HepG2 (cell line): ENCODE data around the gene RRP12. TPM values are rescaled to one million over a fixed set of nuclear protein-coding genes. Genes with fewer than 3 reads are reported as not detected.

Experiments used
- ATRX ChIP-seq: sonication (generic); formaldehyde crosslinking; IDR thresholded peaks from 2 replicates; pipeline ENCODE4 v1.4.0; 2020; ENCODE audit warnings: missing genetic modification reagents, borderline replicate concordance
- CAMTA2 ChIP-seq: sonication (generic); formaldehyde crosslinking; IDR thresholded peaks from 2 replicates; pipeline ENCODE4 v1.4.0; 2020; ENCODE audit warnings: mild to moderate bottlenecking, missing genetic modification reagents, borderline replicate concordance
- CEBPG ChIP-seq: IDR thresholded peaks from 2 replicates; pipeline ENCODE4 v1.6.1; 2016
- DPF2 ChIP-seq: sonication (generic); formaldehyde crosslinking; IDR thresholded peaks from 2 replicates; pipeline ENCODE4 v1.4.0; 2020; ENCODE audit warnings: mild to moderate bottlenecking, low read depth, missing genetic modification reagents, borderline replicate concordance
- ELF4 ChIP-seq: sonication (generic); formaldehyde crosslinking; IDR thresholded peaks from 2 replicates; pipeline ENCODE4 v1.5.0; 2020; ENCODE audit warnings: missing genetic modification reagents, mild to moderate bottlenecking, moderate library complexity, borderline replicate concordance
- FOXK1 ChIP-seq: sonication (generic); formaldehyde crosslinking; IDR thresholded peaks from 2 replicates; pipeline ENCODE4 v1.4.0; 2020; ENCODE audit warnings: low read depth, missing genetic modification reagents, borderline replicate concordance
- HCFC1 ChIP-seq: fragments of 150-350 bp; IDR thresholded peaks from 2 replicates; pipeline ENCODE4 v1.6.1; 2014; ENCODE audit warnings: low read depth, low read length
- HMGXB4 ChIP-seq, 2 experiments: sonication (generic) in 1 of 2; formaldehyde crosslinking in 1 of 2; IDR thresholded peaks; 2 replicates each; pipeline versions ENCODE4 v1.4.0 to v1.6.1; 2018 to 2020; ENCODE audit warnings: missing genetic modification reagents in 2 of 2, borderline replicate concordance in 1 of 2, low read depth in 1 of 2, mild to moderate bottlenecking in 1 of 2, missing biosample characterization in 1 of 2
- HNF4G ChIP-seq, 2 experiments: sonication (generic) in 1 of 2; formaldehyde crosslinking in 1 of 2; IDR thresholded peaks; 2 replicates each; pipeline versions ENCODE4 v1.4.0 to v1.6.1; 2011 to 2020; ENCODE audit warnings: borderline replicate concordance in 2 of 2, low read depth in 2 of 2, mild to moderate bottlenecking in 2 of 2, low read length in 1 of 2, missing genetic modification reagents in 1 of 2, moderate library complexity in 1 of 2
- HNRNPL ChIP-seq: fragments of 200-400 bp; formaldehyde crosslinking; IDR thresholded peaks from 2 replicates; pipeline ENCODE4 v1.6.1; 2017; ENCODE audit warnings: mild to moderate bottlenecking, low read depth, low read length
- HOXA5 ChIP-seq: sonication (generic); formaldehyde crosslinking; IDR thresholded peaks from 2 replicates; pipeline ENCODE4 v1.4.0; 2020; ENCODE audit warnings: missing genetic modification reagents
- KDM1A ChIP-seq: IDR thresholded peaks from 2 replicates; pipeline ENCODE4 v1.6.1; 2016; ENCODE audit warnings: missing compliant biosample characterization
- KLF6 ChIP-seq: IDR thresholded peaks from 2 replicates; pipeline ENCODE4 v1.8.0; 2016; ENCODE audit warnings: missing biosample characterization, missing genetic modification reagents
- MTA1 ChIP-seq: sonication (generic); formaldehyde crosslinking; IDR thresholded peaks from 2 replicates; pipeline ENCODE4 v1.4.0; 2020; ENCODE audit warnings: missing genetic modification reagents, mild to moderate bottlenecking, borderline replicate concordance
- MZF1 ChIP-seq: sonication (generic); formaldehyde crosslinking; IDR thresholded peaks from 2 replicates; pipeline ENCODE4 v1.8.1; 2023; ENCODE audit warnings: mild to moderate bottlenecking, missing genetic modification reagents, borderline replicate concordance
- NFE2L1 ChIP-seq: sonication (generic); formaldehyde crosslinking; IDR thresholded peaks from 2 replicates; pipeline ENCODE4 v1.4.0; 2020; ENCODE audit warnings: missing genetic modification reagents, mild to moderate bottlenecking, borderline replicate concordance
- NONO ChIP-seq, 2 experiments: fragments of 450-650 bp in 1 of 2; sonication (generic) in 1 of 2; formaldehyde crosslinking in 1 of 2; IDR thresholded peaks in 1 of 2; conservative IDR thresholded peaks in 1 of 2; 2 replicates each; pipeline versions ENCODE4 v1.6.1 to v1.8.0; 2017 to 2022; ENCODE audit warnings: mild to moderate bottlenecking in 1 of 2, missing genetic modification reagents in 1 of 2, moderate library complexity in 1 of 2
- RXRB ChIP-seq: IDR thresholded peaks from 2 replicates; pipeline ENCODE4 v1.6.1; 2016; ENCODE audit warnings: borderline replicate concordance, missing genetic modification reagents, missing compliant biosample characterization
- SMYD3 ChIP-seq: sonication (generic); formaldehyde crosslinking; IDR thresholded peaks from 2 replicates; pipeline ENCODE4 v1.8.1; 2023; ENCODE audit warnings: mild to moderate bottlenecking, missing genetic modification reagents
- SOX6 ChIP-seq, 2 experiments: fragments of 450-650 bp in 1 of 2; sonication (generic) in 1 of 2; formaldehyde crosslinking in 1 of 2; IDR thresholded peaks; 2 replicates each; pipeline versions ENCODE4 v1.4.0 to v1.6.1; 2017 to 2020; ENCODE audit warnings: antibody characterized with exemption in 1 of 2, mild to moderate bottlenecking in 1 of 2, missing genetic modification reagents in 1 of 2
- SP2 ChIP-seq: sonication (generic); formaldehyde crosslinking; IDR thresholded peaks from 2 replicates; pipeline ENCODE4 v1.5.1; 2020; ENCODE audit warnings: mild to moderate bottlenecking, missing genetic modification reagents
- ZBTB8A ChIP-seq: sonication (generic); formaldehyde crosslinking; IDR thresholded peaks from 2 replicates; pipeline ENCODE4 v1.4.0; 2020; ENCODE audit warnings: mild to moderate bottlenecking, low read depth, missing genetic modification reagents, borderline replicate concordance
- ZNF124 ChIP-seq: sonication (generic); formaldehyde crosslinking; IDR thresholded peaks from 2 replicates; pipeline ENCODE4 v1.4.0; 2020; ENCODE audit warnings: missing genetic modification reagents
- ZNF20 ChIP-seq: sonication (generic); formaldehyde crosslinking; IDR thresholded peaks from 2 replicates; pipeline ENCODE4 v1.4.0; 2020; ENCODE audit warnings: mild to moderate bottlenecking, moderate library complexity, missing genetic modification reagents
- ZNF234 ChIP-seq: sonication (generic); formaldehyde crosslinking; conservative IDR thresholded peaks from 2 replicates; pipeline ENCODE4 v1.5.1; 2020; ENCODE audit warnings: mild to moderate bottlenecking, missing genetic modification reagents
- ZNF570 ChIP-seq: sonication (generic); formaldehyde crosslinking; IDR thresholded peaks from 2 replicates; pipeline ENCODE4 v1.4.0; 2020; ENCODE audit warnings: mild to moderate bottlenecking, missing genetic modification reagents, borderline replicate concordance
- ZNF672 ChIP-seq: sonication (generic); formaldehyde crosslinking; IDR thresholded peaks from 2 replicates; pipeline ENCODE4 v1.8.1; 2022; ENCODE audit warnings: missing genetic modification reagents
- ZNF678 ChIP-seq: sonication (generic); formaldehyde crosslinking; IDR thresholded peaks from 2 replicates; pipeline ENCODE4 v1.4.0; 2020; ENCODE audit warnings: mild to moderate bottlenecking, missing genetic modification reagents
- ZNF713 ChIP-seq: sonication (generic); formaldehyde crosslinking; IDR thresholded peaks from 2 replicates; pipeline ENCODE4 v1.4.0; 2020; ENCODE audit warnings: mild to moderate bottlenecking, missing genetic modification reagents
- ZSCAN12 ChIP-seq: sonication (generic); formaldehyde crosslinking; IDR thresholded peaks from 2 replicates; pipeline ENCODE4 v1.9.0; 2021; ENCODE audit warnings: mild to moderate bottlenecking, missing genetic modification reagents
- polyA plus RNA-seq, 8 experiments: library from polyadenylated mRNA; depleted of rRNA in 3 of 8; stranded (reverse) in 7 of 8; unstranded in 1 of 8; fragments of >200 nt; fragmentation: Illumina TruSeq in 4 of 8; extraction: Trizol in 4 of 8; gene quantifications; 2 replicates each; pipeline versions ENCODE4 v1.2.1 to v1.2.3, GENCODE V29; 2011 to 2016; ENCODE audit warnings: low read depth in 4 of 8, missing spikeins in 1 of 8, mixed read lengths in 1 of 8; ENCODE audit not compliant: insufficient read depth in 1 of 8
- total RNA-seq, 5 experiments: library from RNA; depleted of rRNA; stranded (reverse); fragments of >200 nt; fragmentation: Illumina TruSeq; extraction: Trizol; gene quantifications; 2 replicates each; pipeline ENCODE4 v1.2.3, GENCODE V29; 2016; ENCODE audit warnings: low read depth in 1 of 5

The RRP12 gene
- total and polyA plus RNA-seq, 2 of the 13 experiments (the other 11 are each of a cell fraction or from before 2014, with no cell fraction given): 13.2 to 39.4 TPM

- TF ChIP-seq HNF4G (IDR thresholded peaks at IDR 0.05; ENCODE audit: borderline replicate concordance, low read depth, low read length): no peak
- no peak for TF ChIP-seq HNF4G (CRISPR knock-in tag; IDR thresholded peaks at IDR 0.05; ENCODE audit: borderline replicate concordance, low read depth)
- TF ChIP-seq ATRX (CRISPR knock-in tag): no peak
- TF ChIP-seq ZNF20: 0 out of 2 replicates have a peak, but pooled peaks have one; percentile 35
- no peak for TF ChIP-seq DPF2 (CRISPR knock-in tag)
- no peak for TF ChIP-seq ELF4 (CRISPR knock-in tag)
- no peak for TF ChIP-seq NONO (IDR thresholded peaks at IDR 0.05)
- TF ChIP-seq NONO (CRISPR knock-in tag; conservative IDR thresholded peaks at IDR 0.05): peak; percentile 62; the same call in 1 of the 2 replicates
- no peak for TF ChIP-seq CAMTA2 (CRISPR knock-in tag)
- no peak for TF ChIP-seq HCFC1
- peak; percentile 15; the same call in 1 of the 2 replicates for TF ChIP-seq CEBPG (CRISPR knock-in tag)
- no peak for TF ChIP-seq ZNF678
- TF ChIP-seq ZNF570 (CRISPR knock-in tag): no peak
- TF ChIP-seq NFE2L1: no peak
- no peak for TF ChIP-seq ZNF672 (CRISPR knock-in tag)
- no peak for TF ChIP-seq ZBTB8A (CRISPR knock-in tag)
- TF ChIP-seq SMYD3 (CRISPR knock-in tag): no peak
- TF ChIP-seq SP2: no peak
- no peak for TF ChIP-seq ZNF713 (CRISPR knock-in tag)
- no peak for TF ChIP-seq FOXK1 (CRISPR knock-in tag)
- TF ChIP-seq KDM1A (CRISPR knock-in tag): peak; percentile 98
- TF ChIP-seq MZF1 (CRISPR knock-in tag): no peak
- no peak for TF ChIP-seq ZSCAN12 (CRISPR knock-in tag)
- no peak for TF ChIP-seq ZNF124 (CRISPR knock-in tag)
- TF ChIP-seq HMGXB4 (CRISPR knock-in tag; IDR thresholded peaks at IDR 0.05; ENCODE audit: borderline replicate concordance in 1 of 2, low read depth in 1 of 2): peak; percentile 86 to 88; a peak in 3 of 4 replicates
- TF ChIP-seq MTA1 (CRISPR knock-in tag): peak; percentile 46; the same call in 1 of the 2 replicates
- peak; percentile 62 for TF ChIP-seq RXRB (CRISPR knock-in tag)
- no peak for TF ChIP-seq KLF6 (CRISPR knock-in tag)
- no peak for TF ChIP-seq SOX6 (IDR thresholded peaks at IDR 0.05)
- TF ChIP-seq SOX6 (CRISPR knock-in tag; IDR thresholded peaks at IDR 0.05): no peak; the same call in 1 of the 2 replicates
- no peak for TF ChIP-seq HNRNPL
- no peak for TF ChIP-seq ZNF234 (CRISPR knock-in tag)
- no peak for TF ChIP-seq HOXA5 (CRISPR knock-in tag)
Observed at GRCh38 chr10:97407211-97407951, 6.2 kb upstream of the RRP12 start (continued).
